ENCODE results near the gene RNF13. TPM values are rescaled to one million over a fixed set of nuclear protein-coding genes. Genes with fewer than 3 reads are reported as not detected.
A peak's percentile ranks its signal among the peaks of the same experiment; 100 is the strongest.

Gene RNF13
- total RNA-seq, 2 donors from 2014 or later, result 21.3 to 32.7 TPM

- Mint-ChIP-seq H3K9me3 (no peaks in the 10 kb centered on the region), H3K4me3 (no peak overlapping the region), H3K4me1 (peaks cover 3% of the 10 kb centered on the region), H3K36me3 (ENCODE audit: low read depth) (peaks cover 27% of the 10 kb centered on the region), H3K27ac (no peak overlapping the region), H3K27me3 (ENCODE audit: insufficient read depth) (no peaks in the 10 kb centered on the region)
- DNase-seq, result no peak
- Histone ChIP-seq H3K9me3 (ENCODE audit: control insufficient read depth, low read length) (no peaks in the 10 kb centered on the region), H3K36me3 (ENCODE audit: control insufficient read depth, insufficient read depth, low read length) (peaks cover 81% of the 10 kb centered on the region), H3K4me3 (ENCODE audit: low read length) (no peak overlapping the region), H3K27ac (ENCODE audit: low read depth, low read length) (no peak overlapping the region), H3K9ac (ENCODE audit: extremely low read depth, low read length, poor library complexity, severe bottlenecking) (no peak overlapping the region), H3K27me3 (ENCODE audit: control insufficient read depth, insufficient read depth, low read length, poor library complexity, severe bottlenecking) (no peaks in the 10 kb centered on the region), H3K4me1 (ENCODE audit: control insufficient read depth, insufficient read depth, low read length) (no peaks in the 10 kb centered on the region)
- WGBS, 2 experiments (ENCODE audit: insufficient coverage in 1 of 2, insufficient read length in 1 of 2), result 100% methylated on average over 2 of the region's 3 CpGs; no CpG with 5 or more reads in 1 of the 2 experiments
- no peak for TF ChIP-seq CTCF (conservative IDR thresholded peaks at IDR 0.05)
These were observed 144.5 kb downstream of the RNF13 start for GRCh38 chr3:149957361-149958125.

- Histone ChIP-seq H3K36me3 (ENCODE audit: control insufficient read depth, insufficient read depth, low read length) (peaks cover 81% of the 10 kb centered on the region), H3K4me3 (ENCODE audit: low read length) (no peak overlapping the region), H3K27me3 (ENCODE audit: control insufficient read depth, insufficient read depth, low read length, poor library complexity, severe bottlenecking) (no peaks in the 10 kb centered on the region), H3K27ac (ENCODE audit: low read depth, low read length) (no peak overlapping the region), H3K4me1 (ENCODE audit: control insufficient read depth, insufficient read depth, low read length) (no peaks in the 10 kb centered on the region), H3K9ac (ENCODE audit: extremely low read depth, low read length, poor library complexity, severe bottlenecking) (no peak overlapping the region), H3K9me3 (ENCODE audit: control insufficient read depth, low read length) (no peaks in the 10 kb centered on the region)
- no peak overlapping the region for H3K4me3 Mint-ChIP-seq
- DNase-seq, result peak; percentile 47
- H3K27me3 Mint-ChIP-seq (ENCODE audit: insufficient read depth), result no peaks in the 10 kb centered on the region
- H3K27ac Mint-ChIP-seq, result no peak overlapping the region
- TF ChIP-seq CTCF (conservative IDR thresholded peaks at IDR 0.05), result peak; percentile 63
- H3K4me1 Mint-ChIP-seq, result peaks cover 3% of the 10 kb centered on the region
- H3K9me3 Mint-ChIP-seq, result no peaks in the 10 kb centered on the region
- 93 to 100% methylated on average over 2 to 3 of the region's 3 CpGs for WGBS, 2 experiments (ENCODE audit: insufficient coverage in 1 of 2, insufficient read length in 1 of 2)
- peaks cover 24% of the 10 kb centered on the region for H3K36me3 Mint-ChIP-seq (ENCODE audit: low read depth)
These were observed 145.3 kb downstream of the RNF13 start for GRCh38 chr3:149958171-149958796.

- no peak overlapping the region for H3K27ac Mint-ChIP-seq
- H3K4me3 ChIP-seq (ENCODE audit: low read length), result no peak overlapping the region
- no peaks in the 10 kb centered on the region for H3K9me3 Mint-ChIP-seq
- no peaks in the 10 kb centered on the region for H3K27me3 Mint-ChIP-seq (ENCODE audit: insufficient read depth)
- H3K36me3 ChIP-seq (ENCODE audit: control insufficient read depth, insufficient read depth, low read length), result peaks cover 82% of the 10 kb centered on the region
- no peak for DNase-seq
- TF ChIP-seq CTCF (conservative IDR thresholded peaks at IDR 0.05), result no peak
- peaks cover 5% of the 10 kb centered on the region for H3K4me1 Mint-ChIP-seq
- H3K4me3 Mint-ChIP-seq, result no peak overlapping the region
- peaks cover 22% of the 10 kb centered on the region for H3K36me3 Mint-ChIP-seq (ENCODE audit: low read depth)
- H3K27me3 ChIP-seq (ENCODE audit: control insufficient read depth, insufficient read depth, low read length, poor library complexity, severe bottlenecking), result no peaks in the 10 kb centered on the region
- H3K4me1 ChIP-seq (ENCODE audit: control insufficient read depth, insufficient read depth, low read length), result no peaks in the 10 kb centered on the region
- no peaks in the 10 kb centered on the region for H3K9me3 ChIP-seq (ENCODE audit: control insufficient read depth, low read length)
- H3K9ac ChIP-seq (ENCODE audit: extremely low read depth, low read length, poor library complexity, severe bottlenecking), result no peak overlapping the region
- H3K27ac ChIP-seq (ENCODE audit: low read depth, low read length), result no peak overlapping the region
These were observed 146.4 kb downstream of the RNF13 start for GRCh38 chr3:149959443-149959842.
